HepG2 (cell line): Measurements from ENCODE around the gene LPIN3. TPM values are rescaled to one million over a fixed set of nuclear protein-coding genes. Genes with fewer than 3 reads are reported as not detected.

ENCODE experiments used
- CENPBD1 ChIP-seq: sonication (generic); formaldehyde crosslinking; IDR thresholded peaks from 2 replicates; pipeline ENCODE4 v1.8.0; 2022; ENCODE audit warnings: missing genetic modification reagents, low read depth, mild to moderate bottlenecking, borderline replicate concordance
- DDIT3 ChIP-seq: sonication (generic); formaldehyde crosslinking; IDR thresholded peaks from 2 replicates; pipeline ENCODE4 v1.4.0; 2020; ENCODE audit warnings: mild to moderate bottlenecking, missing genetic modification reagents
- FOXA1 ChIP-seq, 2 experiments: fragments of 450-650 bp in 1 of 2; sonication (generic) in 1 of 2; formaldehyde crosslinking in 1 of 2; IDR thresholded peaks; 2 replicates each; pipeline versions ENCODE4 v1.4.0 to v1.6.1; 2016 to 2020; ENCODE audit warnings: missing genetic modification reagents in 1 of 2
- GMEB2 ChIP-seq: IDR thresholded peaks from 2 replicates; pipeline ENCODE4 v1.6.1; 2016; ENCODE audit warnings: missing biosample characterization, missing genetic modification reagents, low read depth
- HDAC2 ChIP-seq: sonication (generic); formaldehyde crosslinking; IDR thresholded peaks from 2 replicates; pipeline ENCODE4 v1.4.0; 2020; ENCODE audit warnings: missing genetic modification reagents
- HMGXB4 ChIP-seq, 2 experiments: sonication (generic) in 1 of 2; formaldehyde crosslinking in 1 of 2; IDR thresholded peaks; 2 replicates each; pipeline versions ENCODE4 v1.4.0 to v1.6.1; 2018 to 2020; ENCODE audit warnings: missing genetic modification reagents in 2 of 2, borderline replicate concordance in 1 of 2, low read depth in 1 of 2, mild to moderate bottlenecking in 1 of 2, missing biosample characterization in 1 of 2
- JDP2 ChIP-seq: sonication (generic); formaldehyde crosslinking; IDR thresholded peaks from 2 replicates; pipeline ENCODE4 v1.8.1; 2022; ENCODE audit warnings: missing genetic modification reagents, borderline replicate concordance
- PHF8 ChIP-seq: sonication (generic); formaldehyde crosslinking; IDR thresholded peaks from 2 replicates; pipeline ENCODE4 v1.5.0; 2020; ENCODE audit warnings: missing genetic modification reagents
- SP5 ChIP-seq: IDR thresholded peaks from 2 replicates; pipeline ENCODE4 v1.6.1; 2016; ENCODE audit warnings: low read depth, borderline replicate concordance
- SRSF1 ChIP-seq: fragments of 200-400 bp; formaldehyde crosslinking; optimal IDR thresholded peaks from 2 replicates; pipeline ENCODE3; 2017; ENCODE audit warnings: mild to moderate bottlenecking, low read depth, low read length, moderate library complexity
- TCF12 ChIP-seq, 2 experiments: fragments of 450-650 bp in 1 of 2; sonication (generic) in 1 of 2; formaldehyde crosslinking in 1 of 2; IDR thresholded peaks; 2 replicates each; pipeline versions ENCODE4 v1.6.1 to v1.8.0; 2017 to 2022; ENCODE audit warnings: antibody characterized with exemption in 1 of 2, mild to moderate bottlenecking in 1 of 2, missing genetic modification reagents in 1 of 2, moderate library complexity in 1 of 2
- ZNF563 ChIP-seq: sonication (generic); formaldehyde crosslinking; IDR thresholded peaks from 2 replicates; pipeline ENCODE4 v1.8.0; 2022; ENCODE audit warnings: mild to moderate bottlenecking, moderate library complexity, missing genetic modification reagents
- ZNF687 ChIP-seq: sonication (generic); formaldehyde crosslinking; IDR thresholded peaks from 2 replicates; pipeline ENCODE4 v1.5.1; 2020; ENCODE audit warnings: mild to moderate bottlenecking, missing genetic modification reagents, moderate library complexity
- ZNF761 ChIP-seq: sonication (generic); formaldehyde crosslinking; conservative IDR thresholded peaks from 2 replicates; pipeline ENCODE4 v1.4.0; 2020; ENCODE audit warnings: mild to moderate bottlenecking, missing genetic modification reagents
- ZUFSP ChIP-seq: sonication (generic); formaldehyde crosslinking; IDR thresholded peaks from 2 replicates; pipeline ENCODE4 v1.9.0; 2021; ENCODE audit warnings: missing genetic modification reagents, mild to moderate bottlenecking, borderline replicate concordance
- polyA plus RNA-seq, 8 experiments: library from polyadenylated mRNA; depleted of rRNA in 3 of 8; stranded (reverse) in 7 of 8; unstranded in 1 of 8; fragments of >200 nt; fragmentation: Illumina TruSeq in 4 of 8; extraction: Trizol in 4 of 8; gene quantifications; 2 replicates each; pipeline versions ENCODE4 v1.2.1 to v1.2.3, GENCODE V29; 2011 to 2016; ENCODE audit warnings: low read depth in 4 of 8, missing spikeins in 1 of 8, mixed read lengths in 1 of 8; ENCODE audit not compliant: insufficient read depth in 1 of 8
- total RNA-seq, 5 experiments: library from RNA; depleted of rRNA; stranded (reverse); fragments of >200 nt; fragmentation: Illumina TruSeq; extraction: Trizol; gene quantifications; 2 replicates each; pipeline ENCODE4 v1.2.3, GENCODE V29; 2016; ENCODE audit warnings: low read depth in 1 of 5

The LPIN3 gene
- total and polyA plus RNA-seq, 2 of the 13 experiments (the other 11 are each of a cell fraction or from before 2014, with no cell fraction given) = 14.2 to 28.6 TPM

- TF ChIP-seq ZUFSP (no peak), FOXA1 (IDR thresholded peaks at IDR 0.05) (no peak), FOXA1 (CRISPR knock-in tag; IDR thresholded peaks at IDR 0.05) (0 out of 2 replicates have a peak, but pooled peaks have one; percentile 24), HDAC2 (CRISPR knock-in tag) (peak; percentile 77; the same call in 1 of the 2 replicates), SP5 (no peak), HMGXB4 (CRISPR knock-in tag; IDR thresholded peaks at IDR 0.05; ENCODE audit: borderline replicate concordance in 1 of 2, low read depth in 1 of 2) (peak; percentile 80 to 95), ZNF687 (CRISPR knock-in tag) (peak; percentile 73), ZNF761 (CRISPR knock-in tag) (no peak), DDIT3 (CRISPR knock-in tag) (no peak), CENPBD1 (no peak), ZNF563 (CRISPR knock-in tag) (peak; percentile 77; the same call in 1 of the 2 replicates), PHF8 (CRISPR knock-in tag) (no peak), TCF12 (IDR thresholded peaks at IDR 0.05) (no peak), TCF12 (CRISPR knock-in tag; IDR thresholded peaks at IDR 0.05) (no peak; the same call in 1 of the 2 replicates), GMEB2 (CRISPR knock-in tag) (0 out of 2 replicates have a peak, but pooled peaks have one; percentile 15), SRSF1 (no peak), JDP2 (CRISPR knock-in tag) (no peak)
These were observed 679 bp upstream of the LPIN3 start (continued) for GRCh38 chr20:41339957-41340326.
